HG02610 (cell line): ENCODE results near the gene NOP9.

ENCODE experiments used
- ATAC-seq: cut with Tn5 transposase; IDR thresholded peaks from one replicate; pipeline ENCODE4 v1.9.1; 2021; ENCODE audit warnings: mild to moderate bottlenecking, moderate library complexity; ENCODE audit not compliant: unreplicated experiment

NOP9 gene

GRCh38 chr14:24262821-24263733 lies 36.6 kb upstream of the NOP9 start, which contains the start of gene TGM1:
TSS of gene TGM1 (minus strand) at chr14:24263177. CDS start at chr14:24262352, 825 bp downstream.
- ATAC-seq = no peak

- ATAC-seq = no peak
Measured at GRCh38 chr14:24263848-24264247, 35.8 kb upstream of the NOP9 start.

GRCh38 chr14:24264298-24264697 lies 35.4 kb upstream of the NOP9 start:
- ATAC-seq = no peak

GRCh38 chr14:24266344-24267244 lies 33.1 kb upstream of the NOP9 start:
- no peak for ATAC-seq

DNA sequence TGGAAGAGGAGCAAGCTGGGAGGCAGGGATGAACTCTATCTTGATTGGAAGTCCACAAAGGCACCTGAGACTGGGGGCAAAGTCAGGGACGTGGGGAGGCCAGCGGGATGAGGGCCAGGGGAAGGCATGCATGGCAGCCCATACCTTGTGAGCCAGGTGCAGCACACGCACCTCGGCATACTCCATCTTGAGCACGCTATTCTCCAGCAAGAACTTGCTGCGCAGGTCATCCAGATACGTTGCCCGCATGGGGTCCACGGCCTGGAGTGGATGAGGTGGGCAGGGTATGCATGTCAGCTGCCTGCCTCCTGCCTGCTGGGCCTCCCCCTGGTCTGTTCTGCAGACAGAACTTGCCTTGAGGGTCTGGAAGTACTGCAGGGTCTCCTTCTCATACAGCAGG lies 32.1 kb upstream of the NOP9 start:
- no peak for ATAC-seq

GRCh38 chr14:24268225-24268624 lies 31.4 kb upstream of the NOP9 start:
- no peak for ATAC-seq

DNA sequence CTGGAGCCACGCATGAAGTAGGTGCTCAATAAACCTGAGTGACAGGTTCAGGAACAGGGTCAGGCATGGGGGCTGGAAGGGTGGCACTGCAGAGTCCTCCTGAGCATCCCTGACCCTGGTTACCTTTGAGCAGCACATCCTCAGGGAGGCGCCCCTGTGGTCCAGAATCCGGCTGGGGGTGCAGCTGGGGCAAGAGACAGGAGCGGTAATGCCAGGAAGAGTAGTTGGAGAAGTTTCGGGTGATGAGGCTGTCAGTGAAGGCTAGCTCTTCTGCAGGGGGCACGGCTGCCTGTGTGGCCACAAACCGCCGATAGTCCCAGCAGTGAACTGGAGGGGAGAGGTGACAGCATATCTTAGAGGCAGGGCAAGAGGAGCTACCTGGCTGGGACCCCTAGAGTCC lies 30.3 kb upstream of the NOP9 start:
- ATAC-seq = no peak

GRCh38 chr14:24269910-24270536 lies 29.6 kb upstream of the NOP9 start:
- no peak for ATAC-seq

GRCh38 chr14:24270537-24271133 lies 29.0 kb upstream of the NOP9 start:
- ATAC-seq = no peak

GRCh38 chr14:24271134-24271833 lies 28.4 kb upstream of the NOP9 start, which contains the start of gene RABGGTA:
TSS of gene RABGGTA (minus strand) at chr14:24271597. CDS start at chr14:24271115, 482 bp downstream.
- peak; percentile 86 for ATAC-seq

GRCh38 chr14:24271834-24272263 lies 27.8 kb upstream of the NOP9 start:
- no peak for ATAC-seq

DNA sequence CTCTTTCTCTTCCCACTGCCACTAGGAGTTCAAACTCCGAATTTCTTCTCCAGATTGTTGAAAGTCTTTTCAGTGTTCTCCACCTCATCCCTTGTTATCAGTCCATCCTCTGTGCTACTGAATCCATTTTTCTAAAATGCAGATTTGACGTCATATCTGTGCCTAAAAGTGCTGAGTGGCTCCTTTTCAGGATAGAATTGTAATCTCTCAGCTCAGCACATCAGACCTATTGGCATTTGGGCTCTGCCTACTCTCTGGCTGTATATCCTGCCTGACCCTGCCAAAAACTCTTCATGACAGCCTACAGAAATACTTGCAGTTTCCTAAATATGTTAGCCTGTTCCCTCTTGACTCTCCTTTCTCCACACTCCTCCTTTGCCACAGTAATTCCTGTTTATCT lies 27.2 kb upstream of the NOP9 start:
- ATAC-seq = no peak

DNA sequence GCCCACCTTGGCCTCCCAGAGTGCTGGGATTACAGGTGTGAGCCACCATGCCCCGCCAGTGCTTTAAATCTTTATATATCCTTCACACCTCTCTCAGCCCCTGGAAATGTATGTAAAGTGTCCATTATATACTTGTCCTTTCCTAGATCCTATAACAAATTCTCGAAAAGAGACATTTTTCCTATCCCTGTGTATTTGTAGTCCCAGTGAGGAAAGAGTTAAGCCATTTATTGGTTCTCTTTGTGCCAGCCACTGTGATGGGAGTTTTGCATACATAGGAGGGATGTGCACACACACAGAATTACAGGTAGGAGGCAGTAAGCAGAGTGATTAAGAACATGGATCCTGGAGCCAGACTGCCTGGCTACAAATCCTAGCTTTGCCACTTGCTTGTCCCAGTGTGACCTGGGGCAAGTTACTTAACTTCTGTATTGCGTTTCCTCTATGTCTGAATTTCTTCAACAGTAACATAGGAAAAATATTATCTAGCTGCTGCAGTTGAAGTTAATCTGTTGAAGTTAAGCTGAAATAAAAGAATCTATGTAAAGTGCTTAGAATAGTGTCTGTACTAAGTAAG lies 26.1 kb upstream of the NOP9 start:
- ATAC-seq = no peak

- ATAC-seq = peak; percentile 60
Measured at GRCh38 chr14:24274101-24274543, 25.5 kb upstream of the NOP9 start.

DNA sequence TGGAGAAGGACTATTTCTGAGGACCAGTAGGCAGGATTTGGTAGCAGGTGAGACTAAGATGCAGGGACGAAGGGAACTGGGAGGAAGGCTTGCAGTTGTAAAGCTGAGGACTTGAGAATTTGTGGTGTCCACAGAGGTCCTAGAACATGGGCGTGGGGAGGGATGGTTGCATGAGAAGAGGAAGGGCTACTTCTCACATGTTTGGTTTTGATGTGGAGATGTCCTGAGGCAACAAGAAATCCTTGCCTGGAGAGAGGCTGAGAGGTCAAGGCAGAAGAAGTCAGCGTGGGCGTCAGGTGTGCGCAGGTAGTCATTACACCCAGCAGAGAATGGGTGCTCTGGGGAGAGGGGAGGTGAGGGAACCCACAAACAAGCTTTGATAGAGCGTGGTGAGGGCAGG lies 22.6 kb upstream of the NOP9 start:
- no peak for ATAC-seq

GRCh38 chr14:24277606-24278321 lies 21.9 kb upstream of the NOP9 start:
- ATAC-seq = no peak

- ATAC-seq = no peak
Measured at GRCh38 chr14:24278424-24278823, 21.2 kb upstream of the NOP9 start.

GRCh38 chr14:24279301-24280186 lies 20.1 kb upstream of the NOP9 start:
- peak; percentile 80 for ATAC-seq
